IPS-20b (cell line): ENCODE results near the gene POT1.

Source experiments
- H3K27ac ChIP-seq: one replicate; pipeline ENCODE4 v1.5.1; 2013; ENCODE audit warnings: low read length
- H3K27me3 ChIP-seq: 2 replicates; pipeline ENCODE4 v1.6.1; 2013; ENCODE audit warnings: mild to moderate bottlenecking, low read length, inconsistent platforms; ENCODE audit not compliant: insufficient read depth
- H3K36me3 ChIP-seq: 2 replicates; pipeline ENCODE4 v1.6.1; 2013; ENCODE audit warnings: low read depth, mild to moderate bottlenecking, inconsistent platforms, low read length, moderate library complexity; ENCODE audit not compliant: insufficient read depth
- H3K4me1 ChIP-seq: 2 replicates; pipeline ENCODE4 v1.6.1; 2013; ENCODE audit warnings: mild to moderate bottlenecking, control low read depth, inconsistent platforms, low read length, moderate library complexity; ENCODE audit not compliant: insufficient read depth
- H3K4me3 ChIP-seq: 2 replicates; pipeline ENCODE4 v1.5.1; 2013; ENCODE audit warnings: mild to moderate bottlenecking, low read length, inconsistent platforms
- H3K9ac ChIP-seq: 2 replicates; pipeline ENCODE4 v1.6.1; 2013; ENCODE audit warnings: low read depth, mild to moderate bottlenecking, inconsistent platforms, low read length, moderate library complexity
- H3K9me3 ChIP-seq: 2 replicates; pipeline ENCODE4 v1.6.1; 2013; ENCODE audit warnings: mild to moderate bottlenecking, low read depth, low read length, inconsistent platforms; ENCODE audit not compliant: insufficient read depth

Gene POT1

DNA sequence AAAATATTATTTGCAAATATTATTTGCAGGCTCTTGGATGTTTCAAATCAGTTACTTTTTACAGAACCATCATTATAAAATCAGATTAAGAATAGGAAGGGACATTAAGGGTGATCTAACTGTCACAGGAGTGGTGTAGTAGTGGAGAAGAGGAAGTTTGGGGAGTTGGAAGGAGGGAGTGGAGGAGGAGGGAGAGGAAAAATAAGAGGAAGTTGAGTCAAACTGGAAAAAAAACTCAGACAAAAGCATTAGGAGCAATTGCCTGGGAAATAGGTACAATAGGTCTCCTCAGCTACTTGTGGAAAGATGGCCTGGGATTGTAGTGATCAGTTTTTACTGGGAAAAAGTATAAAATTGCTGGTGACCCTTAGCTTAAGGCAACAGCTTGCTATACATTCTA lies 86.3 kb downstream of the POT1 start:
- Histone ChIP-seq H3K9me3 (no peaks in the 10 kb centered on the region), H3K36me3 (peaks cover 8% of the 10 kb centered on the region; the same call in 1 of the 2 replicates), H3K9ac (no peak overlapping the region), H3K4me3 (no peak overlapping the region), H3K4me1 (peaks cover 4% of the 10 kb centered on the region; the same call in 1 of the 2 replicates), H3K27me3 (no peaks in the 10 kb centered on the region), H3K27ac (no peak overlapping the region)

DNA sequence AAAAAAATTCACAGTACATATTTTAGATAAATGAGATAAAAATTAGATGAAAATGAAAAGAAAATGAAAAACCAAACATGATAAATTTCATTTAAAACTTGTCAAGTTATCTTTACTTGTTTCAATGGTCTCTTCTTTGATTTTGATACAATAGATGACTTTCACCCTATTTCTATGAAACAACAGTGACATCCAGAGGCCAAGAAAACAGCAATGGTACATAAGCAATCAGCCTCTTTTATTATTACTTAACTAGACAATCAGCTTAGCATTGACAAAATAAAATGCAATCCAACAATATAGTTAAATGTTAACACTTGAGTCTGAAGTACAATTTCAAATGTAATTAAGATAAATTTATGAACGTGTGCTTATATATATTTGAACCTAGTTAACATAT lies 89.2 kb downstream of the POT1 start:
- no peak overlapping the region for H3K9ac ChIP-seq
- peaks cover 4% of the 10 kb centered on the region; the same call in 1 of the 2 replicates for H3K4me1 ChIP-seq
- no peaks in the 10 kb centered on the region for H3K27me3 ChIP-seq
- no peak overlapping the region for H3K4me3 ChIP-seq
- no peaks in the 10 kb centered on the region for H3K9me3 ChIP-seq
- H3K27ac ChIP-seq = no peak overlapping the region
- no peaks in the 10 kb centered on the region; the same call in 1 of the 2 replicates for H3K36me3 ChIP-seq

DNA sequence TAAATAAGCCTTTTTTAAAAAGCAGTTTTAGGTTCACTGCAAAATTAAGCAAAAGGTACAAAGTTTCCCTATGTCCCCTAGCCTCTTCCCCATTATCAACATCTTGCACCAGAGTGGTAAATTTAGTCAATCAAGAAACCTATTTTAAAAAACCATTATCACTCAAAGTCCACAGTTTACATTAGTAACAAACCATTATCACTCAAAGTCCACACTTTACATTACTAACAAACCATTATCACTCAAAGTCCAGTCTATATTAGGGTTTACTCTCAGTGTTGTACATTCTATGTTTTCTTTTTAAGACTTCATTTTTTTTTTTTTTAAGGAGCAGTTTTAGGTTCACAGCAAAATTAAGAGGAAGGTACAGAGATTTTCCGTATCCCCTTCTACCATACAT lies 89.9 kb downstream of the POT1 start:
- H3K4me3 ChIP-seq = no peak overlapping the region
- peaks cover 4% of the 10 kb centered on the region; the same call in 1 of the 2 replicates for H3K4me1 ChIP-seq
- H3K9me3 ChIP-seq = no peaks in the 10 kb centered on the region
- H3K9ac ChIP-seq = no peak overlapping the region
- H3K27me3 ChIP-seq = no peaks in the 10 kb centered on the region
- H3K27ac ChIP-seq = no peak overlapping the region
- H3K36me3 ChIP-seq = peaks cover 3% of the 10 kb centered on the region; the same call in 1 of the 2 replicates

DNA sequence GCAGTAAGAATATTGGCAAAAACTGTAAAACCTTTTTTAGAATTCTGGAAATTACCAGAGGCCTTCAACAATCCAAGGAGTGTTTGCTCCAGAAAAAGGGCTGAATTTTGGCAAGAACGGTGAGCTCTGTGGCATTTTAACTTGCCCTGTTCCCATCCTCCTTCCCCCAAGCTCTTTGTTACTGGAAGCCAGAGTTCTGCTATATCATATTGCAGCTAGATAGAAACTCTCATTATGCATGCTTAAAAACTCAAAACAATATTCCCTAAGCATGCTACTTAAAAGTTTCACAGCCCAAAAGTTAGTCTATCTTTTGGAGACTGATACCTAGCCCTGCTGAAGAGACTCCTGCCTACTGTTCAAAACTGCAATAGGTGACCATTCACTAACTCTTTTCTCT lies 93.5 kb downstream of the POT1 start:
- peaks cover 4% of the 10 kb centered on the region; the same call in 1 of the 2 replicates for H3K36me3 ChIP-seq
- no peak overlapping the region for H3K4me3 ChIP-seq
- no peaks in the 10 kb centered on the region for H3K27me3 ChIP-seq
- H3K9me3 ChIP-seq = no peaks in the 10 kb centered on the region
- H3K9ac ChIP-seq = no peak overlapping the region
- H3K4me1 ChIP-seq = peaks cover 4% of the 10 kb centered on the region; the same call in 1 of the 2 replicates
- H3K27ac ChIP-seq = no peak overlapping the region

DNA sequence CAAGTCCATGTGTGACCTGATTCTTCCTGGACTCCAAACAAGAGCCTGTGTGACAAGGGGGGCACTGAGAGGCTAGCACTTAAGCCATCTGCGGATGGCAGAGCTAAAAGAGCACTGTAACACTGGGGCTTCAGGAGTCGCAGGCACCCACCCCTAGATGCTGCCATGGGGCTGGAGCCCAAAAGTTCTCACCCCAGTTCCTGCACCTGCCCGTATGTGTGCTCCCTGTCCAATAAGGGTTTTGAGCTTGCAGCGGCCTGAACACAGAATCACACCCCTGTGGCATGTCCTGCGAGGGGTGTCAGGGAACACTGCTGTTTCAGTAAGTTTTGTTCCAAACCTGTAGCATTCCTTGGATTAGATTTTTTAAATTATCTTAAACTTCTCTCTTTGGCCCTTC lies 110.8 kb downstream of the POT1 start:
- H3K9me3 ChIP-seq = no peaks in the 10 kb centered on the region; the same call in 1 of the 2 replicates
- no peaks in the 10 kb centered on the region for H3K4me1 ChIP-seq
- peaks cover 16% of the 10 kb centered on the region; the same call in 1 of the 2 replicates for H3K36me3 ChIP-seq
- no peak overlapping the region for H3K9ac ChIP-seq
- no peaks in the 10 kb centered on the region for H3K27me3 ChIP-seq
- H3K4me3 ChIP-seq = no peak overlapping the region
- H3K27ac ChIP-seq = no peak overlapping the region

DNA sequence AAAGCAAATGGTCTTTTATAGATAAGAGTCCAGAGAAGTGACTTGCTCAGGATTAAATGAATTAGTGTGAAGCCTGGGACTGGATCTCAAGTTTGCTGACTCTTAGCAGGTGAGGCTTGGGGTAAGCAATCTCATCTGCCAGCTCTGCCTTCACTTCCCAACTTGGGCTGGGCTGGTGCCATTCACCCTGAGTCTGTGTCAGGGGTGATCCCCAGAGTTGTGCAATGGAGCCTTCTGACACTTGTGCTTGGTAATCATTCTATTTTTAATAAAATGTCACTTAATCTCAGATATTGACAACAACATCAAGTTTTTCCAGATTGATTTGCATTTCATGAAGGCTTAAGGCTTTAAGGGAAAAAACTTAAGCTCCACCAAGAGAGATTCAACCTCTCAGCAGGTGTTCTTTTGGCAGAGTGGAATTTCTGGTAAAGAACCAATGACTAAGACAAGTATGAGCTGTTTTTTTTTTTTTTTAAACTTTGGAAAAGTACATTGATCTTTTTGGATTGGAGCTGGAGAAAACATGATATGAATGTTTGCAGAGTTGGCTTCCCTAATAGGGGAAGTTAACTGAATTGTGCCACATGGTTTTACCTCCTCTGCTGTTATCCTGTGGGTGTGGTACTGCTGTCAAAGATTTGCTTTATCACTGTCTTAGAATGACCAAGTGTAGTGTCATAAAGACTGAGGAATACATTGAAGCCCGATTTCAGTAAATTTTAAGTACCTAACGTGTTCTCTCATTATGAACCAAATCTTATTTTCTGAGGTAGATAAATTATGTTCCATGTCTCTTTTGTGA lies 115.4 kb downstream of the POT1 start:
- H3K27ac ChIP-seq = no peak overlapping the region
- H3K9ac ChIP-seq = no peak overlapping the region
- peaks cover 9% of the 10 kb centered on the region; the same call in 1 of the 2 replicates for H3K4me1 ChIP-seq
- no peak overlapping the region for H3K4me3 ChIP-seq
- H3K9me3 ChIP-seq = no peaks in the 10 kb centered on the region; the same call in 1 of the 2 replicates
- H3K27me3 ChIP-seq = no peaks in the 10 kb centered on the region
- no peaks in the 10 kb centered on the region for H3K36me3 ChIP-seq

DNA sequence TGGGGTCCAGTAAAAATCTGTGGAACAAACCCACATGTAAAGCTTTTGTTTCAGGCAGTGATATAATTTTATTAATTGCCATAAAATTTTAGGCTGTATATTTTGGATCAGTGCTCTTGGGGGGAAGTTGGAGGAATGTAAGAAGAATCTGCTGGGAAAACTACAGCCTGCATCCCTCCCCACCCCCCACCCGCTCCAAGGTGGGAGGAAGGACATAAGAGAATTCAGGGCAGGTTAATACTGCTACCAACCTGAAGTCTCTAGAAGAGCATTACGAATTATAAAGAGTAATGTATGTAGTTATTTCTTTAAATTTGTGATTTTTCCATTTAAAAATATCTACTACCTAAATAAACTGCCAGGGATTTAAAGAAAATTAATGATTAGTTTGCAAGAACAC lies 116.9 kb downstream of the POT1 start:
- Histone ChIP-seq H3K36me3 (no peaks in the 10 kb centered on the region), H3K4me3 (no peak overlapping the region), H3K27me3 (no peaks in the 10 kb centered on the region), H3K27ac (no peak overlapping the region), H3K4me1 (peaks cover 9% of the 10 kb centered on the region; the same call in 1 of the 2 replicates), H3K9me3 (no peaks in the 10 kb centered on the region; the same call in 1 of the 2 replicates), H3K9ac (no peak overlapping the region)

DNA sequence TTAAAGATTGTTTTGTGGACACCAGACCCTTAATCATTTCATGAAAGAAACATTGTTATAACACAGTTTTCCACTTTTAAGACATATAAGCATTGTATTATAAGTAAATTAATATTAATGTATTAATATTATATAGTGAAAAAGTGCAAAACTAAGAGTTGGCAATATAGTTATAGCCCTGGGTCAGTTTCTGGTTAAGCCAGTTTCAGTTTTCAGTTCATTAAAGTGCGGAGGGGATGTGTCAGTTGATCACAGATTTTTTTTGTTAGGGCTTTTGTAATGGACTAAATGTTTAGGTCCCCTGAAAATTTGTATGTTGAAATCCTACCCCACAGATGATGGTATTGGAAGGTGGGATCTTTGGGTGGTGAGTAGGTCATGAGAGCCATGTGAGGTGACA lies 118.3 kb downstream of the POT1 start:
- Histone ChIP-seq H3K36me3 (no peaks in the 10 kb centered on the region), H3K27ac (no peak overlapping the region), H3K4me1 (peaks cover 9% of the 10 kb centered on the region; the same call in 1 of the 2 replicates), H3K9me3 (no peaks in the 10 kb centered on the region), H3K4me3 (no peak overlapping the region), H3K9ac (no peak overlapping the region), H3K27me3 (no peaks in the 10 kb centered on the region)

DNA sequence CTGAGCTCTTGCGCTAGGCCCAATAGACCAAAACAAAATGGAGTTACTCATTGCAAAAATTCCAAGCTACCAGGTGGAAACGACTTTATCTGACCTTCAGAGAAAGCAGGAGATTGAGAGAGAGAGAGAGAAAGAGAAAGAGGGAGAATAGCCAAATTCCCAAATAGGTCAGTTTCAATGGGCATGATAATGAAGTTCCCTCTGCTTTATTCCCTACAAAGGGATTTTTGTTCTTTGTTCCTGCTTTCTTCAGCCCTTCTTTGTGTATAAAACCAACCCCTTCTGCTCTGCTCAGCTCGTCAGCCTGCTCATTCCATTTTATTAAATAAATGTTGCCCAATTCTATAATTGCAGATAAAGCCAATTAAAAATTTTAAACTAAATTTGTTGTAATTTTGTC lies 119.0 kb downstream of the POT1 start:
- Histone ChIP-seq H3K4me1 (peaks cover 11% of the 10 kb centered on the region; the same call in 1 of the 2 replicates), H3K27me3 (no peaks in the 10 kb centered on the region), H3K9ac (no peak overlapping the region), H3K4me3 (no peak overlapping the region), H3K27ac (no peak overlapping the region), H3K9me3 (no peaks in the 10 kb centered on the region), H3K36me3 (no peaks in the 10 kb centered on the region)

DNA sequence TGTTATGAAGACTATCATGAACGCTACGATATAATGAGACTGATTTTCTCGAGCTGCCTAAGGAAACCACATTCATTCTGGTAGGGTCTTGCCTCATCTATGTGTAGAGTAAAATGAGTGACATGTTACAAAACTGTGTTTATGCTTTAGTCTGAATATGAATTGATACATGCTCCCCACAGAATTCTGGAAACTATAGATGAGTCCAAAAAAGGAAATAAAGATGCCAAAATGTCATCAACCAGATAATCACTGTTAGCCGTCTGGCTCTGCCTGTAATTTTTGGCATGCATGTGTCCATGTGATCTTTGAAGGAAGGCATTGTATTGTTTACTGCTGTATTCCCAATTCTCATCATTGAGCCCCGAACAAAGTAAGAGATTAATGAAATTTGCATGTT lies 121.4 kb downstream of the POT1 start:
- Histone ChIP-seq H3K9ac (no peak overlapping the region), H3K4me1 (peaks cover 11% of the 10 kb centered on the region; the same call in 1 of the 2 replicates), H3K9me3 (no peaks in the 10 kb centered on the region), H3K27me3 (no peaks in the 10 kb centered on the region), H3K27ac (no peak overlapping the region), H3K4me3 (no peak overlapping the region), H3K36me3 (no peaks in the 10 kb centered on the region)

DNA sequence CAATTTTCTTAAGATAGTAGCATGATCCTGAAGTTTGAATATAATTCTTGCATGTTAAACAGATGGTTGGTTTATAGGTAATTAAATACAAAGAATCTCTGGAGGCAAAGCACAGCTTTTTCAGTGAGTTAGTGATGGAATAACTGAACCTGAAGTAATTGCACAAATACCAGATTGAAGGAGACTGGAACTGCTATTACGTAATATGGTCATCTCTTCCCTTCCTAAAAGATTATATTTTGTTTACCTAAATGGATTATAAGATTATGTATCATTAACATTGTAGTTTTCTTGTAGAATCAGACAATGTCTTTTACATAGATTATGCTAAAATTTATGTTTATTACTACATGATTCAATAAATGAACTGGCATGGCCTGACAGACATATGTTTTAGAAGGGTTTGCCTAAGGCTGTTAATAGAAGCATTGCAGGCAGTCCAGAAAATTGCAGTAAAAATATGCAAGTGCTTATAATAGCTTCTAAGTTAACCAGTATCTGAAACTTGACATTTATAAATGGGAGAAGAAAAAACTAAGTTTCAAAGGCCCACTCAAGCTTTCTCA lies 128.2 kb downstream of the POT1 start:
- no peak overlapping the region for H3K4me3 ChIP-seq
- H3K27me3 ChIP-seq = no peaks in the 10 kb centered on the region
- H3K9ac ChIP-seq = no peak overlapping the region
- H3K27ac ChIP-seq = no peak overlapping the region
- no peaks in the 10 kb centered on the region for H3K9me3 ChIP-seq
- H3K36me3 ChIP-seq = no peaks in the 10 kb centered on the region
- peaks cover 6% of the 10 kb centered on the region; the same call in 1 of the 2 replicates for H3K4me1 ChIP-seq

DNA sequence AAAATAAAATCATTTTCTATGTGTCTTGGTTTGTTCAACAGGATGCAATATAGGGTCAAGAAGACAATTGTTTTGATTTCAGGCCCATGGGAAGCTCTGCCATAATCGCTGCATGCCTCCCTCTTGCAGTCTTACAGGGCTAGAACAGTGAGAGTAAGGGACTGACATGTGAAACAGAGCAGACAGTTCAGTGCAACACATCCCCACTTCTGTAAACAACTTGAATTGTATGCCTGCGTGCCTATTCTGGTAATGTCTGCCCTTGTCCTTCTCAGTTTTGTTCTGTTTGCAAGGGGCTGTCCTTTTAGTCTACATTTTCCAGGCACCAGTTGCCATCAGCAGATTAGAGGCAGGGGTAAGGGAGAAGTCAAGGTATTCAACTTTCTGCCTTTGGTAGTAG lies 129.2 kb downstream of the POT1 start:
- Histone ChIP-seq H3K4me3 (no peak overlapping the region), H3K27ac (no peak overlapping the region), H3K27me3 (no peaks in the 10 kb centered on the region), H3K4me1 (peaks cover 1% of the 10 kb centered on the region; the same call in 1 of the 2 replicates), H3K9me3 (no peaks in the 10 kb centered on the region), H3K36me3 (no peaks in the 10 kb centered on the region), H3K9ac (no peak overlapping the region)
